ENCODE data around the gene IGF2R.

DNA sequence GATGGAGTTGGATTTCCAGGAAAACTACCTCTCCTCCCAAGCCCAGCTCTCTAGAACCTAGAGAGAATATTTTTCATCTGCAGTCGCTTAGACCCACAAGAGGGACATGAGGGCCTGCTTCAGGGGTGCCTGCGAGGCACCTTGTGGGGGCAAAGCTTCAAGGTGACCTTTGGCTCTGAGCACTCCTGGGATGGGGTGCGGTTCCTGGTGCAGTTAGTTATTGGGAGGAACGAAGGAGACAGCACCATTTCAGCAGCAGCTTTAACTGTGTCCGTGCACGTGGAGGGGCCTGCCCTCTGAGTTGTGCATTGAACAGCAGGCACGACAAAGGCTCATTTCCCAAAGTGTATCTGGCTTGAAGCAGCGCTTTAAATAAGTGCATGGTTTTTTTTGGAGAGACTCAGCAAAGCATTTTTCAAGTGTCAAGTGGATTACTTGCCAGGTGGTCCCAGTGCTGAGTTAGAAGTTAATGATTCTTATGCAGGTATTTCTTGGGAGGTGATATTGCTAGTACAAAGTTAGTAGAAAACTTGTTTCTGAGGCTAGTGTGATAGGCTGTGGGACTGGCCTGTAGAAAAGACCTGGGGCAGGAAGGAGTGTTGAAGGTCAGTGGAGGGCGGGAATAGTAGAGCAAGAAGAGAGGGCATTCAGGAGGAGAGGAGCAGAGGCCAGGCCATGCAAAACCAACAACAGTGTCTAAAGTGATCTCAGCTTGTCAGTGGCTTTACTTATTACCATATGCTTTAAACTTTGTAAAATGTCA lies 3.8 kb downstream of the IGF2R start:
- TF ChIP-seq, protein P1, sequence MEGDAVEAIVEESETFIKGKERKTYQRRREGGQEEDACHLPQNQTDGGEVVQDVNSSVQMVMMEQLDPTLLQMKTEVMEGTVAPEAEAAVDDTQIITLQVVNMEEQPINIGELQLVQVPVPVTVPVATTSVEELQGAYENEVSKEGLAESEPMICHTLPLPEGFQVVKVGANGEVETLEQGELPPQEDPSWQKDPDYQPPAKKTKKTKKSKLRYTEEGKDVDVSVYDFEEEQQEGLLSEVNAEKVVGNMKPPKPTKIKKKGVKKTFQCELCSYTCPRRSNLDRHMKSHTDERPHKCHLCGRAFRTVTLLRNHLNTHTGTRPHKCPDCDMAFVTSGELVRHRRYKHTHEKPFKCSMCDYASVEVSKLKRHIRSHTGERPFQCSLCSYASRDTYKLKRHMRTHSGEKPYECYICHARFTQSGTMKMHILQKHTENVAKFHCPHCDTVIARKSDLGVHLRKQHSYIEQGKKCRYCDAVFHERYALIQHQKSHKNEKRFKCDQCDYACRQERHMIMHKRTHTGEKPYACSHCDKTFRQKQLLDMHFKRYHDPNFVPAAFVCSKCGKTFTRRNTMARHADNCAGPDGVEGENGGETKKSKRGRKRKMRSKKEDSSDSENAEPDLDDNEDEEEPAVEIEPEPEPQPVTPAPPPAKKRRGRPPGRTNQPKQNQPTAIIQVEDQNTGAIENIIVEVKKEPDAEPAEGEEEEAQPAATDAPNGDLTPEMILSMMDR (IDR thresholded peaks at IDR 0.05; ENCODE audit: low read depth, low read length, poor library complexity, severe bottlenecking): no peak
- no peak for TF ChIP-seq EZH2phosphoT487 (IDR thresholded peaks at IDR 0.05; ENCODE audit: borderline replicate concordance, low read length)
